Measurements from ENCODE around the gene ZNF496.

DNA sequence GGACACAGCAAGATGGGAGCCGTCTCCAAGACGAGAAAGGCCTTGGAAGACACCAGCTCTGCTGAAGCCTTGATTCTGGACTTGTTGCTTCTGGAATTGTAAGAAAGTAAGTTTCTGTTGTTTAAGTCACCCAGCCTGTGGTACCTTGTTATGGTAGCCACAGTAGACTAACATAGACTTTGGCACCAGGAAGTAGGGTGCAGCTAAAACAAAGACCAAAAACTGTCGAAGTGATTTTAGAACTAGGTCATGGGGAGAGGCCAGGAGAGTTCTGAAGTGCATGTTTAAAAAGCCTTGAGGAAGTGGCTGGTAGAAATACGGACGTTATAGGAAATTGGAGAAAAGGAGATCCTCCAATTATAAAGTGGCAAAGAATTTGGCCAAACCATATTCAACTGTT lies 28.5 kb downstream of the ZNF496 start:
- TF ChIP-seq, protein P1, sequence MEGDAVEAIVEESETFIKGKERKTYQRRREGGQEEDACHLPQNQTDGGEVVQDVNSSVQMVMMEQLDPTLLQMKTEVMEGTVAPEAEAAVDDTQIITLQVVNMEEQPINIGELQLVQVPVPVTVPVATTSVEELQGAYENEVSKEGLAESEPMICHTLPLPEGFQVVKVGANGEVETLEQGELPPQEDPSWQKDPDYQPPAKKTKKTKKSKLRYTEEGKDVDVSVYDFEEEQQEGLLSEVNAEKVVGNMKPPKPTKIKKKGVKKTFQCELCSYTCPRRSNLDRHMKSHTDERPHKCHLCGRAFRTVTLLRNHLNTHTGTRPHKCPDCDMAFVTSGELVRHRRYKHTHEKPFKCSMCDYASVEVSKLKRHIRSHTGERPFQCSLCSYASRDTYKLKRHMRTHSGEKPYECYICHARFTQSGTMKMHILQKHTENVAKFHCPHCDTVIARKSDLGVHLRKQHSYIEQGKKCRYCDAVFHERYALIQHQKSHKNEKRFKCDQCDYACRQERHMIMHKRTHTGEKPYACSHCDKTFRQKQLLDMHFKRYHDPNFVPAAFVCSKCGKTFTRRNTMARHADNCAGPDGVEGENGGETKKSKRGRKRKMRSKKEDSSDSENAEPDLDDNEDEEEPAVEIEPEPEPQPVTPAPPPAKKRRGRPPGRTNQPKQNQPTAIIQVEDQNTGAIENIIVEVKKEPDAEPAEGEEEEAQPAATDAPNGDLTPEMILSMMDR (IDR thresholded peaks at IDR 0.05): no peak
- no peak for TF ChIP-seq ZFX (IDR thresholded peaks at IDR 0.05; ENCODE audit: borderline replicate concordance)
